HepG2 (cell line): Measurements from ENCODE around the gene BPIFB4. TPM values are rescaled to one million over a fixed set of nuclear protein-coding genes. Genes with fewer than 3 reads are reported as not detected.
"Not testable (repeated sequence)": the region's sequence is repeated elsewhere in the genome, so short reads cannot be mapped to it uniquely, and the experiment has no call there.

Experiments
- ARID4A ChIP-seq: sonication (generic); formaldehyde crosslinking; IDR thresholded peaks from 2 replicates; pipeline ENCODE4 v1.5.0; 2020; ENCODE audit warnings: mild to moderate bottlenecking, missing genetic modification reagents, borderline replicate concordance
- DRAP1 ChIP-seq: IDR thresholded peaks from 2 replicates; pipeline ENCODE4 v1.6.1; 2016; ENCODE audit warnings: missing genetic modification reagents, missing compliant biosample characterization
- FOXA1 ChIP-seq, 2 experiments: fragments of 450-650 bp in 1 of 2; sonication (generic) in 1 of 2; formaldehyde crosslinking in 1 of 2; IDR thresholded peaks; 2 replicates each; pipeline versions ENCODE4 v1.4.0 to v1.6.1; 2016 to 2020; ENCODE audit warnings: missing genetic modification reagents in 1 of 2
- HOXA5 ChIP-seq: sonication (generic); formaldehyde crosslinking; IDR thresholded peaks from 2 replicates; pipeline ENCODE4 v1.4.0; 2020; ENCODE audit warnings: missing genetic modification reagents
- KDM3A ChIP-seq: IDR thresholded peaks from 2 replicates; pipeline ENCODE4 v1.6.1; 2018; ENCODE audit warnings: low read depth, missing compliant biosample characterization
- MXD4 ChIP-seq: IDR thresholded peaks from 2 replicates; pipeline ENCODE4 v1.6.1; 2016; ENCODE audit warnings: mild to moderate bottlenecking, missing biosample characterization, missing genetic modification reagents
- NFATC3 ChIP-seq: sonication (generic); formaldehyde crosslinking; IDR thresholded peaks from 2 replicates; pipeline ENCODE4 v1.5.1; 2020; ENCODE audit warnings: mild to moderate bottlenecking, missing genetic modification reagents
- NR2F6 ChIP-seq, 2 experiments: IDR thresholded peaks; 2 replicates each; pipeline ENCODE4 v1.6.1; 2016; ENCODE audit warnings: antibody characterized with exemption in 1 of 2, mild to moderate bottlenecking in 1 of 2
- RARA ChIP-seq: IDR thresholded peaks from 2 replicates; pipeline ENCODE4 v1.6.1; 2016; ENCODE audit warnings: missing genetic modification reagents, missing compliant biosample characterization
- SAP130 ChIP-seq: IDR thresholded peaks from 2 replicates; pipeline ENCODE4 v1.6.1; 2016; ENCODE audit warnings: low read depth
- SOX13 ChIP-seq, 3 experiments: fragments of 450-650 bp in 1 of 3; sonication (generic) in 1 of 3; formaldehyde crosslinking in 1 of 3; IDR thresholded peaks in 2 of 3; conservative IDR thresholded peaks in 1 of 3; 2 replicates each; pipeline versions ENCODE4 v1.5.0 to v1.6.1; 2016 to 2020; ENCODE audit warnings: antibody characterized with exemption in 1 of 3, mild to moderate bottlenecking in 1 of 3, missing compliant biosample characterization in 1 of 3, missing genetic modification reagents in 1 of 3, moderate library complexity in 1 of 3
- YEATS2 ChIP-seq: sonication (generic); formaldehyde crosslinking; IDR thresholded peaks from 2 replicates; pipeline ENCODE4 v1.4.0; 2020; ENCODE audit warnings: missing genetic modification reagents, borderline replicate concordance
- ZBTB20 ChIP-seq: sonication (generic); formaldehyde crosslinking; IDR thresholded peaks from 2 replicates; pipeline ENCODE4 v1.8.1; 2023; ENCODE audit warnings: missing genetic modification reagents, low read depth, mild to moderate bottlenecking, borderline replicate concordance
- ZNF274 ChIP-seq: sonication (generic); formaldehyde crosslinking; IDR thresholded peaks from 2 replicates; pipeline ENCODE4 v1.5.1; 2020; ENCODE audit warnings: mild to moderate bottlenecking, missing genetic modification reagents
- ZNF513 ChIP-seq: sonication (generic); formaldehyde crosslinking; conservative IDR thresholded peaks from 2 replicates; pipeline ENCODE4 v1.5.0; 2020; ENCODE audit warnings: missing genetic modification reagents
- ZSCAN31 ChIP-seq: sonication (generic); formaldehyde crosslinking; IDR thresholded peaks from 2 replicates; pipeline ENCODE4 v1.5.0; 2020; ENCODE audit warnings: low read depth, mild to moderate bottlenecking, missing genetic modification reagents
- polyA plus RNA-seq, 8 experiments: library from polyadenylated mRNA; depleted of rRNA in 3 of 8; stranded (reverse) in 7 of 8; unstranded in 1 of 8; fragments of >200 nt; fragmentation: Illumina TruSeq in 4 of 8; extraction: Trizol in 4 of 8; gene quantifications; 2 replicates each; pipeline versions ENCODE4 v1.2.1 to v1.2.3, GENCODE V29; 2011 to 2016; ENCODE audit warnings: low read depth in 4 of 8, missing spikeins in 1 of 8, mixed read lengths in 1 of 8; ENCODE audit not compliant: insufficient read depth in 1 of 8
- total RNA-seq, 5 experiments: library from RNA; depleted of rRNA; stranded (reverse); fragments of >200 nt; fragmentation: Illumina TruSeq; extraction: Trizol; gene quantifications; 2 replicates each; pipeline ENCODE4 v1.2.3, GENCODE V29; 2016; ENCODE audit warnings: low read depth in 1 of 5
- TF ChIP-seq, protein P1 (sequence below): IDR thresholded peaks from 2 replicates; pipeline ENCODE4 v1.6.1; 2018; ENCODE audit warnings: missing genetic modification reagents
- TF ChIP-seq, protein P2 (sequence below): sonication (generic); formaldehyde crosslinking; IDR thresholded peaks from 2 replicates; pipeline ENCODE4 v1.4.0; 2020; ENCODE audit warnings: missing genetic modification reagents

Gene BPIFB4
- total and polyA plus RNA-seq, 2 of the 13 experiments (the other 11 are each of a cell fraction or from before 2014, with no cell fraction given) = 0.09 TPM; not detected in 1

- 0 out of 2 replicates have a peak, but pooled peaks have one; percentile 22 for TF ChIP-seq ZNF513 (CRISPR knock-in tag)
- TF ChIP-seq KDM3A = peak; percentile 87
- TF ChIP-seq YEATS2 (CRISPR knock-in tag) = peak; percentile 73; the same call in 1 of the 2 replicates
- TF ChIP-seq ARID4A (CRISPR knock-in tag) = peak; percentile 45; the same call in 1 of the 2 replicates
- peak; percentile 40; the same call in 1 of the 2 replicates for TF ChIP-seq RARA (CRISPR knock-in tag)
- TF ChIP-seq ZNF274 = peak; percentile 74; the same call in 1 of the 2 replicates
- not testable (repeated sequence) for TF ChIP-seq FOXA1, SOX13, NR2F6 (IDR thresholded peaks at IDR 0.05)
- peak; percentile 58 for TF ChIP-seq FOXA1 (CRISPR knock-in tag; IDR thresholded peaks at IDR 0.05)
- 0 out of 2 replicates have a peak, but pooled peaks have one; percentile 29 for TF ChIP-seq ZSCAN31 (CRISPR knock-in tag)
- TF ChIP-seq SAP130 (CRISPR knock-in tag) = peak; percentile 55
- TF ChIP-seq, protein P1, sequence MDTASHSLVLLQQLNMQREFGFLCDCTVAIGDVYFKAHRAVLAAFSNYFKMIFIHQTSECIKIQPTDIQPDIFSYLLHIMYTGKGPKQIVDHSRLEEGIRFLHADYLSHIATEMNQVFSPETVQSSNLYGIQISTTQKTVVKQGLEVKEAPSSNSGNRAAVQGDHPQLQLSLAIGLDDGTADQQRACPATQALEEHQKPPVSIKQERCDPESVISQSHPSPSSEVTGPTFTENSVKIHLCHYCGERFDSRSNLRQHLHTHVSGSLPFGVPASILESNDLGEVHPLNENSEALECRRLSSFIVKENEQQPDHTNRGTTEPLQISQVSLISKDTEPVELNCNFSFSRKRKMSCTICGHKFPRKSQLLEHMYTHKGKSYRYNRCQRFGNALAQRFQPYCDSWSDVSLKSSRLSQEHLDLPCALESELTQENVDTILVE (CRISPR knock-in tag) = peak; percentile 85
- TF ChIP-seq DRAP1 = peak; percentile 55; the same call in 1 of the 2 replicates
- TF ChIP-seq SOX13 (CRISPR knock-in tag; conservative IDR thresholded peaks at IDR 0.05 in 1 of 2, IDR thresholded peaks at IDR 0.05 in 1 of 2) = 0 out of 4 replicates have a peak, but pooled peaks of 1 of the 2 experiments have one; percentile 38
- TF ChIP-seq, protein P2, sequence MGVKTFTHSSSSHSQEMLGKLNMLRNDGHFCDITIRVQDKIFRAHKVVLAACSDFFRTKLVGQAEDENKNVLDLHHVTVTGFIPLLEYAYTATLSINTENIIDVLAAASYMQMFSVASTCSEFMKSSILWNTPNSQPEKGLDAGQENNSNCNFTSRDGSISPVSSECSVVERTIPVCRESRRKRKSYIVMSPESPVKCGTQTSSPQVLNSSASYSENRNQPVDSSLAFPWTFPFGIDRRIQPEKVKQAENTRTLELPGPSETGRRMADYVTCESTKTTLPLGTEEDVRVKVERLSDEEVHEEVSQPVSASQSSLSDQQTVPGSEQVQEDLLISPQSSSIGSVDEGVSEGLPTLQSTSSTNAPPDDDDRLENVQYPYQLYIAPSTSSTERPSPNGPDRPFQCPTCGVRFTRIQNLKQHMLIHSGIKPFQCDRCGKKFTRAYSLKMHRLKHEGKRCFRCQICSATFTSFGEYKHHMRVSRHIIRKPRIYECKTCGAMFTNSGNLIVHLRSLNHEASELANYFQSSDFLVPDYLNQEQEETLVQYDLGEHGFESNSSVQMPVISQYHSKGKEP (CRISPR knock-in tag) = peak; percentile 73; the same call in 1 of the 2 replicates
- 0 out of 2 replicates have a peak, but pooled peaks have one; percentile 73 for TF ChIP-seq NFATC3 (CRISPR knock-in tag)
- TF ChIP-seq ZBTB20 (CRISPR knock-in tag) = peak; percentile 56; the same call in 1 of the 2 replicates
- TF ChIP-seq NR2F6 (CRISPR knock-in tag; IDR thresholded peaks at IDR 0.05) = peak; percentile 76
- TF ChIP-seq HOXA5 (CRISPR knock-in tag) = peak; percentile 82; the same call in 1 of the 2 replicates
- TF ChIP-seq MXD4 (CRISPR knock-in tag) = peak; percentile 91
Measured at GRCh38 chr20:33095902-33096584, 16.6 kb downstream of the BPIFB4 start (continued).
